Cardiac muscle cell (in vitro differentiated cells and primary cell): ENCODE data around the gene NDUFV1. TPM values are rescaled to one million over a fixed set of nuclear protein-coding genes. Genes with fewer than 3 reads are reported as not detected.
A peak's percentile ranks its signal among the peaks of the same experiment; 100 is the strongest.

Experiments used
- DNase-seq, 2 donors: peaks; one replicate each; pipeline versions ENCODE4 v3.0.0 to v3.0.0-alpha.2; 2010 to 2017; ENCODE audit warnings: low read depth in 1 of 2, low spot score in 1 of 2
- H3K27ac ChIP-seq: fragments of 200-600 bp; sonication (generic); 2 replicates; pipeline ENCODE4 v1.5.1; 2016
- H3K27me3 ChIP-seq: fragments of 200-600 bp; sonication (generic); 2 replicates; pipeline ENCODE4 v1.6.0; 2016; ENCODE audit warnings: control low read depth
- H3K36me3 ChIP-seq: fragments of 200-600 bp; sonication (generic); 2 replicates; pipeline ENCODE4 v1.5.1; 2016; ENCODE audit warnings: control low read depth
- H3K4me1 ChIP-seq: fragments of 200-600 bp; sonication (generic); 2 replicates; pipeline ENCODE4 v1.8.1; 2017; ENCODE audit warnings: low read depth, mild to moderate bottlenecking, mixed run types
- H3K4me3 ChIP-seq: fragments of 200-600 bp; sonication (generic); 2 replicates; pipeline ENCODE4 v1.5.1; 2016; ENCODE audit warnings: mild to moderate bottlenecking
- H3K9me3 ChIP-seq: fragments of 200-600 bp; sonication (generic); 2 replicates; pipeline ENCODE4 v1.5.1; 2017; ENCODE audit warnings: low read depth, mild to moderate bottlenecking, control low read depth
- CTCF ChIP-seq: IDR thresholded peaks from 2 replicates; pipeline ENCODE4 v1.5.1; 2012; ENCODE audit warnings: low read depth, mild to moderate bottlenecking, low read length
- polyA plus RNA-seq: library from polyadenylated mRNA; unstranded; fragments of >200 nt; fragmentation: Nextera tagmentation; extraction: Ambion mirVana; gene quantifications from 2 replicates; pipeline ENCODE4 v1.2.1, GENCODE V29; 2016
- total RNA-seq: library from RNA; depleted of rRNA; stranded (reverse); fragments of >200 nt; gene quantifications from 2 replicates; pipeline ENCODE4 v1.2.3, GENCODE V29; 2016

Gene NDUFV1
- total and polyA plus RNA-seq, 2 experiments from 2014 or later: 449 to 526 TPM

- H3K27ac ChIP-seq: no peak overlapping the region
- no peaks in the 10 kb centered on the region for H3K9me3 ChIP-seq
- no peak for TF ChIP-seq CTCF
- peaks cover 24% of the 10 kb centered on the region for H3K36me3 ChIP-seq
- H3K27me3 ChIP-seq: no peaks in the 10 kb centered on the region
- H3K4me1 ChIP-seq: peaks cover 11% of the 10 kb centered on the region
- peak overlapping the region; percentile 95 for H3K4me3 ChIP-seq
- no peak for DNase-seq
These were observed 771 bp downstream of the NDUFV1 start for GRCh38 chr11:67607507-67607906.

- no peak for TF ChIP-seq CTCF
These were observed 1.8 kb downstream of the NDUFV1 start for GRCh38 chr11:67608486-67608885.

GRCh38 chr11:67609316-67609715 lies 2.6 kb downstream of the NDUFV1 start:
- Histone ChIP-seq H3K4me1 (peaks cover 19% of the 10 kb centered on the region), H3K9me3 (no peaks in the 10 kb centered on the region), H3K27me3 (no peaks in the 10 kb centered on the region), H3K27ac (no peak overlapping the region), H3K36me3 (peaks cover 24% of the 10 kb centered on the region), H3K4me3 (no peak overlapping the region)
- no peak for DNase-seq
- no peak for TF ChIP-seq CTCF

More at GRCh38 chr11:67608486-67608885, 1.8 kb downstream of the NDUFV1 start:
- H3K36me3 ChIP-seq: peaks cover 24% of the 10 kb centered on the region
- no peaks in the 10 kb centered on the region for H3K9me3 ChIP-seq
- H3K4me3 ChIP-seq: no peak overlapping the region
- H3K27ac ChIP-seq: no peak overlapping the region
- DNase-seq: no peak
- H3K27me3 ChIP-seq: no peaks in the 10 kb centered on the region
- H3K4me1 ChIP-seq: peaks cover 11% of the 10 kb centered on the region

GRCh38 chr11:67610302-67610868 lies 3.6 kb downstream of the NDUFV1 start:
- H3K27ac ChIP-seq: no peak overlapping the region
- no peak for DNase-seq
- peaks cover 24% of the 10 kb centered on the region for H3K36me3 ChIP-seq
- no peak for TF ChIP-seq CTCF
- H3K9me3 ChIP-seq: no peaks in the 10 kb centered on the region
- no peaks in the 10 kb centered on the region for H3K27me3 ChIP-seq
- H3K4me3 ChIP-seq: no peak overlapping the region
- peaks cover 20% of the 10 kb centered on the region for H3K4me1 ChIP-seq

- H3K4me3 ChIP-seq: no peak overlapping the region
- DNase-seq: no peak
- H3K27me3 ChIP-seq: no peaks in the 10 kb centered on the region
- peaks cover 17% of the 10 kb centered on the region for H3K4me1 ChIP-seq
- no peak overlapping the region for H3K27ac ChIP-seq
- no peak for TF ChIP-seq CTCF
- no peaks in the 10 kb centered on the region for H3K9me3 ChIP-seq
- peaks cover 24% of the 10 kb centered on the region for H3K36me3 ChIP-seq
These were observed 4.4 kb downstream of the NDUFV1 start for GRCh38 chr11:67611165-67611564.
